Activated B cell treated with CpG ODN at 0.5 μM for 24 hours (primary cell): Measurements from ENCODE around the gene RPS25. TPM values are rescaled to one million over a fixed set of nuclear protein-coding genes. Genes with fewer than 3 reads are reported as not detected.
"Not testable (repeated sequence)": the region's sequence is repeated elsewhere in the genome, so short reads cannot be mapped to it uniquely, and the experiment has no call there.

Source experiments
- ATAC-seq: fragments of 200-7000 bp; cut with Tn5 transposase; one replicate; pipeline ENCODE4 v1.10.0; 2021; ENCODE audit warnings: low read depth, mild to moderate bottlenecking, moderate library complexity
- CTCF ChIA-PET: fragments of 350-600 bp; sonication (Branson Sonifier 250); formaldehyde crosslinking; loops from one replicate; lab custom pipeline; 2021; ENCODE audit warnings: antibody characterized with exemption; lab: Charles Lee
- POLR2A ChIA-PET: fragments of 350-600 bp; sonication (Branson Sonifier 250); formaldehyde crosslinking; loops from one replicate; lab custom pipeline; 2021; ENCODE audit warnings: antibody characterized with exemption; lab: Charles Lee
- DNase-seq: peaks from one replicate; pipeline ENCODE4 v3.0.0; 2022
- H3K27ac Mint-ChIP-seq: one replicate; pipeline ENCODE4 v1.8.0; 2020; ENCODE audit warnings: mixed read lengths
- H3K27me3 Mint-ChIP-seq: one replicate; pipeline ENCODE4 v1.8.0; 2021; ENCODE audit warnings: mixed read lengths
- H3K36me3 Mint-ChIP-seq: one replicate; pipeline ENCODE4 v1.8.0; 2021; ENCODE audit warnings: low read depth, mixed read lengths
- H3K4me1 Mint-ChIP-seq: one replicate; pipeline ENCODE4 v1.8.0; 2021; ENCODE audit warnings: mixed read lengths
- H3K4me3 Mint-ChIP-seq: one replicate; pipeline ENCODE4 v1.8.0; 2020; ENCODE audit warnings: mild to moderate bottlenecking, mixed read lengths
- H3K9me3 Mint-ChIP-seq: one replicate; pipeline ENCODE4 v1.8.0; 2020; ENCODE audit warnings: mixed read lengths
- intact Hi-C: fragments of 100-400 bp; cut with micrococcal nuclease; formaldehyde crosslinking; loops from one replicate; pipeline ENCODE4 v1.15.1; 2024
- total RNA-seq: library from RNA; stranded (reverse); gene quantifications from 2 replicates; pipeline ENCODE4 v1.2.3, GENCODE V29; 2022
- TF ChIP-seq, protein P1 (sequence below): fragments of 200-600 bp; IDR thresholded peaks from one replicate; pipeline ENCODE4 v1.8.0; 2022; ENCODE audit warnings: antibody characterized with exemption, mild to moderate bottlenecking

The RPS25 gene
- total RNA-seq, 1 donor from 2014 or later: 2,191 TPM

DNA sequence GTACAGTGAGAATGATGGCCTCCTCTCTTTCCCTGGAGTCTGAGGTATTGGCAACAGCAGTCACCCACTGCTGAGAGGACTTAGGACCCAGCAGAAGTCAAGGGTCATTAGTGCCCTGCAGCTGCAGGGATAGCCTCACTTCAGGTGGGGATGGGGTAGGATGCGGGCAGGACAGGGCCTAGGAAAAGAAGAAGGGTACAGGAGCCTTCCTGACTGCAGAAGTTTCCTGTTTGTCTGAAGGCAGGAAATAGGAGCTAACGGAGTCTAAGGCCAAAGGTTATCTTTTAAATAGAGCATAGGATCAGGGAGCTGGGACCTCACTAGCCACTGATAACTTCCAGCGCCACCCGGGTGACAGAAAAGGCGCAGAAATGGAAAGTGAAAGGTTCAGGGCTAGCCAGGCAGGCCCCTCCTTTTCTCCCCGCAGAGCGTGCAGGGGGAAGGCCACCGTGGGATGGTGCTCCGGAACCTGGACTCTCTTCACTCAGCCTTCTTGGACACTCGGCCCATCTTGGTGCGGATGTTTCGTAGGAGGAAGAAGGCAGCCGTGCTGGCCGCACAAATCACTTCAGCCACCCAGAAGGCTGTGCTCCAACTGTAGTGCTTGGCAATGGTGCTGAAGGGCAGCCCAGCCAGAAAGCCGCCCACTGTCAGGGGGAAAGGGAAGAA, 6.4 kb upstream of the RPS25 start:
- intact Hi-C loops: no loop called here
- Mint-ChIP-seq H3K27me3 (no peaks in the 10 kb centered on the region), H3K4me1 (peaks cover 19% of the 10 kb centered on the region), H3K27ac (no peak overlapping the region), H3K9me3 (no peaks in the 10 kb centered on the region), H3K4me3 (no peak overlapping the region), H3K36me3 (peaks cover 59% of the 10 kb centered on the region)
- DNase-seq: no peak
- TF ChIP-seq, protein P1, sequence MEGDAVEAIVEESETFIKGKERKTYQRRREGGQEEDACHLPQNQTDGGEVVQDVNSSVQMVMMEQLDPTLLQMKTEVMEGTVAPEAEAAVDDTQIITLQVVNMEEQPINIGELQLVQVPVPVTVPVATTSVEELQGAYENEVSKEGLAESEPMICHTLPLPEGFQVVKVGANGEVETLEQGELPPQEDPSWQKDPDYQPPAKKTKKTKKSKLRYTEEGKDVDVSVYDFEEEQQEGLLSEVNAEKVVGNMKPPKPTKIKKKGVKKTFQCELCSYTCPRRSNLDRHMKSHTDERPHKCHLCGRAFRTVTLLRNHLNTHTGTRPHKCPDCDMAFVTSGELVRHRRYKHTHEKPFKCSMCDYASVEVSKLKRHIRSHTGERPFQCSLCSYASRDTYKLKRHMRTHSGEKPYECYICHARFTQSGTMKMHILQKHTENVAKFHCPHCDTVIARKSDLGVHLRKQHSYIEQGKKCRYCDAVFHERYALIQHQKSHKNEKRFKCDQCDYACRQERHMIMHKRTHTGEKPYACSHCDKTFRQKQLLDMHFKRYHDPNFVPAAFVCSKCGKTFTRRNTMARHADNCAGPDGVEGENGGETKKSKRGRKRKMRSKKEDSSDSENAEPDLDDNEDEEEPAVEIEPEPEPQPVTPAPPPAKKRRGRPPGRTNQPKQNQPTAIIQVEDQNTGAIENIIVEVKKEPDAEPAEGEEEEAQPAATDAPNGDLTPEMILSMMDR: no peak
- ATAC-seq: no peak
- ChIA-PET CTCF (interaction anchor here (0.5 to 1.2 kb wide), 2 partner anchors 8 to 156 kb away, joined by 3 read pairs; no protein-coding TSS in a partner anchor), POLR2A (interaction anchor here (0.6 kb wide), 1 partner anchor 22 kb away, joined by 3 read pairs; no protein-coding TSS in a partner anchor)

DNA sequence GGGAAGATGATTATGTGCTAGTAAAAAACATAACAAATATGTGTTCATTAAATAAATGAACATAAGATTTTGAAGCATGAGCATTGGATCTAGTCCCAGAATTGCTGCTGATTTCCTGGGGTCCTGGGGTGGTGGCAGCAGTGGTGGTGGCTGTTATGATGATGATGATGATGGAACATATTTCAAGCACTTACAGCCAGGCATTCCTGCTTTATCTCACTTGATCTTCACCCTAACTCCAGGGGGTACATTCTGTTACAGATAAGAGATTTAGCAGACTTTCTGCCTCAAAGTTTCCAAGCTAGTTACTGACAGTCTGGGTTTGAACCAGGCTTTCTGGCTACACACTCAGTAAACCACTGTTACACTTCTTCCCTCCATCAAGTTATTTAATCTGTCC, 5.6 kb upstream of the RPS25 start:
- Mint-ChIP-seq H3K9me3 (no peaks in the 10 kb centered on the region), H3K36me3 (peaks cover 62% of the 10 kb centered on the region), H3K4me3 (no peak overlapping the region), H3K27me3 (no peaks in the 10 kb centered on the region), H3K27ac (peak overlapping the region; percentile 1), H3K4me1 (peaks cover 18% of the 10 kb centered on the region)
- CTCF ChIA-PET: interaction anchor here (1.2 kb wide), 1 partner anchor 9 kb away, joined by 3 read pairs; no protein-coding TSS in a partner anchor
- intact Hi-C loops: no loop called here
- TF ChIP-seq, protein P1: no peak
- DNase-seq (no peak), ATAC-seq (no peak)
- POLR2A ChIA-PET: interaction anchor here (0.6 kb wide), 1 partner anchor 22 kb away, joined by 3 read pairs; no protein-coding TSS in a partner anchor

- ChIA-PET CTCF (interaction anchor here (0.7 kb wide), 1 partner anchor 12 kb away, joined by 3 read pairs; no protein-coding TSS in a partner anchor), POLR2A (interaction anchor here (1.3 kb wide), 1 partner anchor 63 kb away, joined by 12 read pairs; the partner anchor contains the start of gene HMBS)
- TF ChIP-seq, protein P1: no peak
- H3K4me1 Mint-ChIP-seq: peaks cover 38% of the 10 kb centered on the region
- no peaks in the 10 kb centered on the region for H3K9me3 Mint-ChIP-seq
- no peak for ATAC-seq
- peaks cover 74% of the 10 kb centered on the region for H3K36me3 Mint-ChIP-seq
- H3K27me3 Mint-ChIP-seq: no peaks in the 10 kb centered on the region
- intact Hi-C loops: no loop called here
- no peak overlapping the region for H3K27ac Mint-ChIP-seq
- H3K4me3 Mint-ChIP-seq: no peak overlapping the region
- DNase-seq: no peak
Measured at GRCh38 chr11:119021631-119022030, 3.5 kb upstream of the RPS25 start.

GRCh38 chr11:119019996-119020395, 1.9 kb upstream of the RPS25 start:
- no peak for DNase-seq
- ChIA-PET CTCF (interaction anchor here (1.4 kb wide), 1 partner anchor 12 kb away, joined by 3 read pairs; no protein-coding TSS in a partner anchor), POLR2A (interaction anchor here (0.6 to 3.4 kb wide), 7 partner anchors 10 to 87 kb away, joined by 3 to 33 read pairs (median 18); partner anchors contain the start of genes C2CD2L, CENATAC, DPAGT1 and HYOU1)
- no peak for ATAC-seq
- Mint-ChIP-seq H3K27ac (no peak overlapping the region), H3K4me1 (peaks cover 53% of the 10 kb centered on the region), H3K4me3 (peak overlapping the region; percentile 99), H3K36me3 (peaks cover 81% of the 10 kb centered on the region), H3K9me3 (no peaks in the 10 kb centered on the region), H3K27me3 (no peaks in the 10 kb centered on the region)
- TF ChIP-seq, protein P1: no peak
- intact Hi-C loops: loop anchor here (5.0 kb wide), 2 partner anchors 177 to 228 kb away; partner anchors contain the start of gene DDX6

DNA sequence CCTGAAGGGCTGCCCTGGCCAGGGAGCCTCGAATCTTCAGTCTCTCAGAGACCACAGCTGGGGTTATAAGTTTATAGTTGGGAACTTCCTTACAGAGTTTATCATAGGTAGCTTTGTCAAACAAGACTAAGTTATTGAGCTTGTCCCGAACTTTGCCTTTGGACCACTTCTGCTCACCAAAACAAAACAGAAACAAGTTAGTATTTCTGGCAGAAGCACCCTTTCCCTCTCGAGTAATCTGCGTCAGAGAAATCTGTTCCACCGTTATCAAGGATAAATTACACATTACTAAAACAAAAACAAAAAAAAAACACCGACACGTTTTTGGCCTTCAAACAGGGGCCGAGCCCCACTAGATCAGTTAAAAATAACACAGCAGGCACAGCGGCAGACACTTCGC, 766 bp downstream of the RPS25 start:
- H3K27me3 Mint-ChIP-seq, H3K9me3 Mint-ChIP-seq, DNase-seq, ATAC-seq: not testable (repeated sequence)
- Mint-ChIP-seq H3K4me1 (peaks cover 54% of the 10 kb centered on the region), H3K4me3 (peak overlapping the region; percentile 99), H3K36me3 (peaks cover 80% of the 10 kb centered on the region), H3K27ac (peak overlapping the region; percentile 100)
- ChIA-PET CTCF (interaction anchor here (0.7 kb wide), 1 partner anchor 793 kb away, joined by 3 read pairs; no protein-coding TSS in a partner anchor), POLR2A (interaction anchor here (0.7 to 3.4 kb wide), 4 partner anchors 13 to 77 kb away, joined by 3 to 33 read pairs (median 22); partner anchors contain the start of genes CENATAC, SLC37A4 and VPS11)
- intact Hi-C loops: loop anchor here (5.0 kb wide), 2 partner anchors 180 to 225 kb away; partner anchors contain the start of gene DDX6
